Endodermal cell (in vitro differentiated cells): Measurements from ENCODE around the gene HOXB1. TPM values are rescaled to one million over a fixed set of nuclear protein-coding genes. Genes with fewer than 3 reads are reported as not detected.
"Not testable (repeated sequence)": the region's sequence is repeated elsewhere in the genome, so short reads cannot be mapped to it uniquely, and the experiment has no call there.

Source experiments
- DNase-seq: peaks from one replicate; pipeline ENCODE4 v3.0.0-alpha.2; 2017
- H3K27ac ChIP-seq: 2 replicates; pipeline ENCODE4 v1.5.1; 2013; ENCODE audit warnings: mild to moderate bottlenecking, low read depth, low read length, moderate library complexity
- H3K27me3 ChIP-seq: 2 replicates; pipeline ENCODE4 v1.6.1; 2013; ENCODE audit warnings: mild to moderate bottlenecking, low read length, moderate library complexity; ENCODE audit not compliant: insufficient read depth, control insufficient read depth, poor library complexity, severe bottlenecking
- H3K36me3 ChIP-seq: 2 replicates; pipeline ENCODE4 v1.7.0; 2013; ENCODE audit warnings: mild to moderate bottlenecking, low read length, moderate library complexity; ENCODE audit not compliant: control insufficient read depth, insufficient read depth
- H3K4me1 ChIP-seq: one replicate; pipeline ENCODE4 v1.7.0; 2013; ENCODE audit warnings: low read length; ENCODE audit not compliant: control insufficient read depth, insufficient read depth
- H3K4me3 ChIP-seq: 2 replicates; pipeline ENCODE4 v1.5.1; 2013; ENCODE audit warnings: mild to moderate bottlenecking, low read length, moderate library complexity
- H3K9ac ChIP-seq: 2 replicates; pipeline ENCODE4 v1.6.1; 2013; ENCODE audit warnings: mild to moderate bottlenecking, low read length, moderate library complexity; ENCODE audit not compliant: poor library complexity, severe bottlenecking; ENCODE audit errors: extremely low read depth
- H3K9me3 ChIP-seq: 2 replicates; pipeline ENCODE4 v1.6.1; 2013; ENCODE audit warnings: mild to moderate bottlenecking, low read length, moderate library complexity; ENCODE audit not compliant: control insufficient read depth
- H3K27ac Mint-ChIP-seq: 2 replicates; pipeline ENCODE4 v1.8.0; 2020; ENCODE audit warnings: mixed read lengths
- H3K27me3 Mint-ChIP-seq: 2 replicates; pipeline ENCODE4 v1.8.0; 2021; ENCODE audit warnings: mild to moderate bottlenecking, mixed read lengths; ENCODE audit not compliant: insufficient read depth
- H3K36me3 Mint-ChIP-seq: 2 replicates; pipeline ENCODE4 v1.8.0; 2020; ENCODE audit warnings: low read depth, mixed read lengths
- H3K4me1 Mint-ChIP-seq: 2 replicates; pipeline ENCODE4 v1.8.0; 2020; ENCODE audit warnings: mixed read lengths
- H3K4me3 Mint-ChIP-seq: 2 replicates; pipeline ENCODE4 v1.8.0; 2020; ENCODE audit warnings: mild to moderate bottlenecking, moderate library complexity, mixed read lengths
- H3K9me3 Mint-ChIP-seq: 2 replicates; pipeline ENCODE4 v1.8.0; 2020; ENCODE audit warnings: mild to moderate bottlenecking, mixed read lengths
- CTCF ChIP-seq: fragments of 200-600 bp; sonication (generic); conservative IDR thresholded peaks from 2 replicates; pipeline ENCODE4 v1.5.0; 2021; ENCODE audit warnings: antibody characterized with exemption, mild to moderate bottlenecking
- WGBS, 2 experiments: methylation state at CpG; one replicate each; pipeline versions ENCODE4 v1.1.5 to v1.1.7; 2013; ENCODE audit warnings: missing lambda C conversion rate in 2 of 2, mixed read lengths in 1 of 2; ENCODE audit not compliant: insufficient coverage in 1 of 2, insufficient read length in 1 of 2; 5-methylcytosine and 5-hydroxymethylcytosine counted together
- total RNA-seq, 2 donors: library from RNA; stranded (reverse); fragmentation: NEBNext Ultra II Directional in 1 of 2; extraction: Animal tissue kit (Norgen Biotek cat#: 25700) in 1 of 2; gene quantifications; 2 replicates in 1 of 2; 3 replicates in 1 of 2; pipeline ENCODE4 v1.2.1, GENCODE V29; 2021

The HOXB1 gene
- total RNA-seq, 2 donors from 2014 or later, result not detected

- no peak overlapping the region for H3K4me3 Mint-ChIP-seq
- no peak overlapping the region for H3K27ac Mint-ChIP-seq
- H3K9ac ChIP-seq, result no peak overlapping the region
- no peaks in the 10 kb centered on the region for H3K4me1 ChIP-seq
- DNase-seq, result no peak
- H3K27me3 Mint-ChIP-seq, result peaks cover 86% of the 10 kb centered on the region
- WGBS, 2 experiments, result 94% methylated on average over 4 of the region's 4 CpGs; no CpG with 5 or more reads in 1 of the 2 experiments
- H3K36me3 ChIP-seq, result no peaks in the 10 kb centered on the region
- no peak overlapping the region for H3K4me3 ChIP-seq
- no peaks in the 10 kb centered on the region for H3K36me3 Mint-ChIP-seq
- H3K9me3 ChIP-seq, result no peaks in the 10 kb centered on the region
- no peak overlapping the region for H3K27ac ChIP-seq
- TF ChIP-seq CTCF, result no peak
- no peaks in the 10 kb centered on the region for H3K9me3 Mint-ChIP-seq
- H3K4me1 Mint-ChIP-seq, result peaks cover 16% of the 10 kb centered on the region
- H3K27me3 ChIP-seq, result peaks cover 56% of the 10 kb centered on the region
These were observed 8.4 kb upstream of the HOXB1 start for GRCh38 chr17:48539177-48539576.

GRCh38 chr17:48537316-48537715 lies 6.5 kb upstream of the HOXB1 start:
- Histone ChIP-seq H3K4me3 (no peak overlapping the region), H3K27me3 (peaks cover 50% of the 10 kb centered on the region), H3K36me3 (no peaks in the 10 kb centered on the region), H3K9me3 (no peaks in the 10 kb centered on the region), H3K4me1 (no peaks in the 10 kb centered on the region), H3K27ac (no peak overlapping the region), H3K9ac (no peak overlapping the region)
- no peak for TF ChIP-seq CTCF
- Mint-ChIP-seq H3K27me3 (peaks cover 87% of the 10 kb centered on the region), H3K4me3 (no peak overlapping the region), H3K27ac (no peak overlapping the region), H3K36me3 (no peaks in the 10 kb centered on the region), H3K4me1 (peaks cover 7% of the 10 kb centered on the region), H3K9me3 (no peaks in the 10 kb centered on the region)
- DNase-seq, result no peak
- WGBS, 2 experiments, result 89 to 91% methylated on average over 3 of the region's 3 CpGs

- not testable (repeated sequence) for DNase-seq, H3K4me1 Mint-ChIP-seq, H3K9me3 Mint-ChIP-seq, H3K4me1 ChIP-seq, H3K9ac ChIP-seq, H3K27ac ChIP-seq, H3K27ac Mint-ChIP-seq, H3K36me3 ChIP-seq, H3K9me3 ChIP-seq, H3K4me3 Mint-ChIP-seq, H3K4me3 ChIP-seq, H3K36me3 Mint-ChIP-seq
- H3K27me3 ChIP-seq, result peaks cover 50% of the 10 kb centered on the region
- 89 to 96% methylated on average over 3 to 7 of the region's 9 CpGs for WGBS, 2 experiments
- peaks cover 87% of the 10 kb centered on the region for H3K27me3 Mint-ChIP-seq
These were observed 5.2 kb upstream of the HOXB1 start for GRCh38 chr17:48535793-48536559.
